ENCODE data around the gene COG7.

DNA sequence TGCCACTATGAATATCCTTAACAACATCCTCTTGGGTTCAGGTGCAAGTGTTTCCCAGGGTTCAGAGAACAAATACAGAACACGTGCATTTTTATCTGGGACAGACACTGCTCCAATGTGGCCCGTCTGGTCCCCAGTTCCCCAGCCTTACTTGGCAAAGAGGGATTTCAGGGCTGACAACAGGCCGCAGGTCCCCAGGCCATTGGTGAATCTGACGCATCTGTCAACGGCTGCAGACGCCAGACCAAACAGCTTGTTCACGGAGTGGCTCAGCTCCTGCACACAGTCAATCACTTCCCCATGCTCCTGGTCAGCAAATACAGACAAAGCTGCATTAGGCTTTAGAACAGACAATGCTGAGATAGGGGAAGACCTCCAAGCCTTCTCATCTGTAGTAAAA is 36.2 kb downstream of the COG7 start:
- TF ChIP-seq, protein P1, sequence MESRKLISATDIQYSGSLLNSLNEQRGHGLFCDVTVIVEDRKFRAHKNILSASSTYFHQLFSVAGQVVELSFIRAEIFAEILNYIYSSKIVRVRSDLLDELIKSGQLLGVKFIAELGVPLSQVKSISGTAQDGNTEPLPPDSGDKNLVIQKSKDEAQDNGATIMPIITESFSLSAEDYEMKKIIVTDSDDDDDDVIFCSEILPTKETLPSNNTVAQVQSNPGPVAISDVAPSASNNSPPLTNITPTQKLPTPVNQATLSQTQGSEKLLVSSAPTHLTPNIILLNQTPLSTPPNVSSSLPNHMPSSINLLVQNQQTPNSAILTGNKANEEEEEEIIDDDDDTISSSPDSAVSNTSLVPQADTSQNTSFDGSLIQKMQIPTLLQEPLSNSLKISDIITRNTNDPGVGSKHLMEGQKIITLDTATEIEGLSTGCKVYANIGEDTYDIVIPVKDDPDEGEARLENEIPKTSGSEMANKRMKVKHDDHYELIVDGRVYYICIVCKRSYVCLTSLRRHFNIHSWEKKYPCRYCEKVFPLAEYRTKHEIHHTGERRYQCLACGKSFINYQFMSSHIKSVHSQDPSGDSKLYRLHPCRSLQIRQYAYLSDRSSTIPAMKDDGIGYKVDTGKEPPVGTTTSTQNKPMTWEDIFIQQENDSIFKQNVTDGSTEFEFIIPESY (IDR thresholded peaks at IDR 0.05; ENCODE audit: borderline replicate concordance, low read depth) = no peak
- TF ChIP-seq FOSL2 (IDR thresholded peaks at IDR 0.05; ENCODE audit: borderline replicate concordance, low read depth) (no peak), MEF2A (IDR thresholded peaks at IDR 0.05; ENCODE audit: borderline replicate concordance, low read depth) (no peak), EP300 (IDR thresholded peaks at IDR 0.05; ENCODE audit: borderline replicate concordance in 1 of 2, low read depth in 1 of 2, low read length in 1 of 2) (no peak), MXI1 (IDR thresholded peaks at IDR 0.05; ENCODE audit: low read depth, low read length) (0 out of 2 replicates have a peak, but pooled peaks have one; percentile 28), SMC3 (IDR thresholded peaks at IDR 0.05; ENCODE audit: low read depth, low read length) (no peak), EZH2phosphoT487 (IDR thresholded peaks at IDR 0.05; ENCODE audit: borderline replicate concordance, low read depth) (no peak), RAD21 (IDR thresholded peaks at IDR 0.05; ENCODE audit: low read length) (no peak), YY1 (IDR thresholded peaks at IDR 0.05; ENCODE audit: low read depth) (no peak), GABPA (IDR thresholded peaks at IDR 0.05; ENCODE audit: low read depth) (no peak)
- TF ChIP-seq, protein P2, sequence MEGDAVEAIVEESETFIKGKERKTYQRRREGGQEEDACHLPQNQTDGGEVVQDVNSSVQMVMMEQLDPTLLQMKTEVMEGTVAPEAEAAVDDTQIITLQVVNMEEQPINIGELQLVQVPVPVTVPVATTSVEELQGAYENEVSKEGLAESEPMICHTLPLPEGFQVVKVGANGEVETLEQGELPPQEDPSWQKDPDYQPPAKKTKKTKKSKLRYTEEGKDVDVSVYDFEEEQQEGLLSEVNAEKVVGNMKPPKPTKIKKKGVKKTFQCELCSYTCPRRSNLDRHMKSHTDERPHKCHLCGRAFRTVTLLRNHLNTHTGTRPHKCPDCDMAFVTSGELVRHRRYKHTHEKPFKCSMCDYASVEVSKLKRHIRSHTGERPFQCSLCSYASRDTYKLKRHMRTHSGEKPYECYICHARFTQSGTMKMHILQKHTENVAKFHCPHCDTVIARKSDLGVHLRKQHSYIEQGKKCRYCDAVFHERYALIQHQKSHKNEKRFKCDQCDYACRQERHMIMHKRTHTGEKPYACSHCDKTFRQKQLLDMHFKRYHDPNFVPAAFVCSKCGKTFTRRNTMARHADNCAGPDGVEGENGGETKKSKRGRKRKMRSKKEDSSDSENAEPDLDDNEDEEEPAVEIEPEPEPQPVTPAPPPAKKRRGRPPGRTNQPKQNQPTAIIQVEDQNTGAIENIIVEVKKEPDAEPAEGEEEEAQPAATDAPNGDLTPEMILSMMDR (IDR thresholded peaks at IDR 0.05) = no peak
